ENCODE results near the gene REV3L.
A peak's percentile ranks its signal among the peaks of the same experiment; 100 is the strongest.
"Not testable (repeated sequence)": the region's sequence is repeated elsewhere in the genome, so short reads cannot be mapped to it uniquely, and the experiment has no call there.

The REV3L gene

GRCh38 chr6:111258615-111259088 lies 224.4 kb downstream of the REV3L start:
- H3K9ac ChIP-seq (ENCODE audit: low read depth, low read length), result no peak overlapping the region
- peaks cover 10% of the 10 kb centered on the region for H3K36me3 ChIP-seq (ENCODE audit: control insufficient read depth, insufficient read depth, low read length)
- H3K4me1 ChIP-seq (ENCODE audit: control insufficient read depth, insufficient read depth, low read length), result peaks cover 42% of the 10 kb centered on the region
- no peaks in the 10 kb centered on the region for H3K27me3 ChIP-seq (ENCODE audit: control insufficient read depth, insufficient read depth, low read length)
- no peak overlapping the region for H3K27ac ChIP-seq (ENCODE audit: low read depth, low read length)
- H3K4me3 ChIP-seq (ENCODE audit: low read depth, low read length), result peak overlapping the region; percentile 30
- no peaks in the 10 kb centered on the region for H3K9me3 ChIP-seq (ENCODE audit: control insufficient read depth, insufficient read depth, low read length)

GRCh38 chr6:111258010-111258409 lies 225.0 kb downstream of the REV3L start:
- Histone ChIP-seq H3K9me3 (ENCODE audit: control insufficient read depth, insufficient read depth, low read length) (no peaks in the 10 kb centered on the region), H3K27me3 (ENCODE audit: control insufficient read depth, insufficient read depth, low read length) (no peaks in the 10 kb centered on the region; the same call in 1 of the 2 replicates), H3K4me3 (ENCODE audit: low read depth, low read length) (no peak overlapping the region), H3K9ac (ENCODE audit: low read depth, low read length) (no peak overlapping the region), H3K4me1 (ENCODE audit: control insufficient read depth, insufficient read depth, low read length) (peaks cover 49% of the 10 kb centered on the region), H3K36me3 (ENCODE audit: control insufficient read depth, insufficient read depth, low read length) (peaks cover 4% of the 10 kb centered on the region; the same call in 1 of the 2 replicates), H3K27ac (ENCODE audit: low read depth, low read length) (no peak overlapping the region)

- H3K27ac ChIP-seq (ENCODE audit: low read depth, low read length), result no peak overlapping the region
- H3K36me3 ChIP-seq (ENCODE audit: control insufficient read depth, insufficient read depth, low read length), result no peaks in the 10 kb centered on the region
- no peak overlapping the region for H3K9ac ChIP-seq (ENCODE audit: low read depth, low read length)
- no peak overlapping the region; the same call in 1 of the 2 replicates for H3K4me3 ChIP-seq (ENCODE audit: low read depth, low read length)
- H3K9me3 ChIP-seq (ENCODE audit: control insufficient read depth, insufficient read depth, low read length), result no peaks in the 10 kb centered on the region
- H3K4me1 ChIP-seq (ENCODE audit: control insufficient read depth, insufficient read depth, low read length), result peaks cover 58% of the 10 kb centered on the region
- no peaks in the 10 kb centered on the region; the same call in 1 of the 2 replicates for H3K27me3 ChIP-seq (ENCODE audit: control insufficient read depth, insufficient read depth, low read length)
Measured at GRCh38 chr6:111256646-111257045, 226.4 kb downstream of the REV3L start.

- Histone ChIP-seq H3K4me3 (ENCODE audit: low read depth, low read length) (peak overlapping the region; percentile 10; the same call in 1 of the 2 replicates), H3K27ac (ENCODE audit: low read depth, low read length) (peak overlapping the region; percentile 59), H3K4me1 (ENCODE audit: control insufficient read depth, insufficient read depth, low read length) (peaks cover 62% of the 10 kb centered on the region)
- not testable (repeated sequence) for H3K27me3 ChIP-seq (ENCODE audit: control insufficient read depth, insufficient read depth, low read length); H3K36me3 ChIP-seq (ENCODE audit: control insufficient read depth, insufficient read depth, low read length); H3K9ac ChIP-seq (ENCODE audit: low read depth, low read length); H3K9me3 ChIP-seq (ENCODE audit: control insufficient read depth, insufficient read depth, low read length)
Measured at GRCh38 chr6:111255838-111256237, 227.2 kb downstream of the REV3L start.

GRCh38 chr6:111254779-111255166 lies 228.2 kb downstream of the REV3L start:
- Histone ChIP-seq H3K9ac (ENCODE audit: low read depth, low read length) (0 out of 2 replicates have a peak overlapping the region, but pooled peaks have one; percentile 40), H3K27ac (ENCODE audit: low read depth, low read length) (peak overlapping the region; percentile 82)

DNA sequence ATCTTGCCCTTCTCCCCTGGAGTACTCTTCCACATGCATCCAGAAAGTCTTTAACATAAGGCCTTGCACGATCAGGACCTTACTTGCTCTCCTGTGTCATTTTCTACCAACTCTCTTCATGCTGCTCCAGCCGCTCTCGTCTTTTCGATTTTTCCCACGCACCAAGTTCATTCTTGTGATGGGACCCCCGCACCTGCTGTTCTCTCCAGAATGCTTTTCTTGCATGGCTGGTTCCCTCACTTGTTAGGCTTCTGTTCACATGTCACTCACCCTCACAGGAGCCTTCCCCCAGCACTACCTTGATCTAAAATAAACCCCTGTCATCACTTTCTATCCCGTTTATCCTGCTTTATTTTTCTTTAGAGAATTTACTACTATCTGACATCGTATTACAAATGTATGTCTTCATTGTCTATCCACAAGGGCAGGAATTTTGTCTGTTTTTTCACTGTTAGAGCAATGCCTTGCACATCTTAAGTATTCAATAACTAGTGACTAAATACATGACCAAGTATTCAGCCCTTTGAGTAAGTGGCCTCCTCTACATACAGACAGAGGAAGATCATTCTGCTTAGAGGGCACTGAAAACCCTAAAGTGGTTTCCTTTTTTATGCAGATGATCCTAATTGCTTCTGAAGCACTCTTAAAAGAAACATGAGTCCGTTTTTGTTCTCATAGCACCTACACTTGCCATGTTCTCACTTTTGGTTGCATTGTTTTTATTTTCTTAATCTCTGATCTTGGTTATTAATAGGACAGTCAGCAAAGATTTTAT lies 228.8 kb downstream of the REV3L start:
- peak overlapping the region; percentile 35; the same call in 1 of the 2 replicates for H3K4me3 ChIP-seq (ENCODE audit: low read depth, low read length)
- H3K27me3 ChIP-seq (ENCODE audit: control insufficient read depth, insufficient read depth, low read length), result no peaks in the 10 kb centered on the region; the same call in 1 of the 2 replicates
- H3K9ac ChIP-seq (ENCODE audit: low read depth, low read length), result 0 out of 2 replicates have a peak overlapping the region, but pooled peaks have one; percentile 40
- peaks cover 56% of the 10 kb centered on the region for H3K4me1 ChIP-seq (ENCODE audit: control insufficient read depth, insufficient read depth, low read length)
- H3K9me3 ChIP-seq (ENCODE audit: control insufficient read depth, insufficient read depth, low read length), result no peaks in the 10 kb centered on the region
- H3K27ac ChIP-seq (ENCODE audit: low read depth, low read length), result peak overlapping the region; percentile 82
- no peaks in the 10 kb centered on the region for H3K36me3 ChIP-seq (ENCODE audit: control insufficient read depth, insufficient read depth, low read length)

More at GRCh38 chr6:111254779-111255166, 228.2 kb downstream of the REV3L start:
- H3K36me3 ChIP-seq (ENCODE audit: control insufficient read depth, insufficient read depth, low read length), result no peaks in the 10 kb centered on the region
- H3K9me3 ChIP-seq (ENCODE audit: control insufficient read depth, insufficient read depth, low read length), result no peaks in the 10 kb centered on the region
- peaks cover 56% of the 10 kb centered on the region for H3K4me1 ChIP-seq (ENCODE audit: control insufficient read depth, insufficient read depth, low read length)
- H3K27me3 ChIP-seq (ENCODE audit: control insufficient read depth, insufficient read depth, low read length), result no peaks in the 10 kb centered on the region; the same call in 1 of the 2 replicates
- no peak overlapping the region; the same call in 1 of the 2 replicates for H3K4me3 ChIP-seq (ENCODE audit: low read depth, low read length)

- Histone ChIP-seq H3K4me1 (ENCODE audit: control insufficient read depth, insufficient read depth, low read length) (peaks cover 51% of the 10 kb centered on the region), H3K9ac (ENCODE audit: low read depth, low read length) (no peak overlapping the region), H3K36me3 (ENCODE audit: control insufficient read depth, insufficient read depth, low read length) (no peaks in the 10 kb centered on the region), H3K9me3 (ENCODE audit: control insufficient read depth, insufficient read depth, low read length) (no peaks in the 10 kb centered on the region), H3K27me3 (ENCODE audit: control insufficient read depth, insufficient read depth, low read length) (no peaks in the 10 kb centered on the region; the same call in 1 of the 2 replicates), H3K27ac (ENCODE audit: low read depth, low read length) (peak overlapping the region; percentile 83), H3K4me3 (ENCODE audit: low read depth, low read length) (no peak overlapping the region)
Measured at GRCh38 chr6:111252726-111253125, 230.3 kb downstream of the REV3L start.

DNA sequence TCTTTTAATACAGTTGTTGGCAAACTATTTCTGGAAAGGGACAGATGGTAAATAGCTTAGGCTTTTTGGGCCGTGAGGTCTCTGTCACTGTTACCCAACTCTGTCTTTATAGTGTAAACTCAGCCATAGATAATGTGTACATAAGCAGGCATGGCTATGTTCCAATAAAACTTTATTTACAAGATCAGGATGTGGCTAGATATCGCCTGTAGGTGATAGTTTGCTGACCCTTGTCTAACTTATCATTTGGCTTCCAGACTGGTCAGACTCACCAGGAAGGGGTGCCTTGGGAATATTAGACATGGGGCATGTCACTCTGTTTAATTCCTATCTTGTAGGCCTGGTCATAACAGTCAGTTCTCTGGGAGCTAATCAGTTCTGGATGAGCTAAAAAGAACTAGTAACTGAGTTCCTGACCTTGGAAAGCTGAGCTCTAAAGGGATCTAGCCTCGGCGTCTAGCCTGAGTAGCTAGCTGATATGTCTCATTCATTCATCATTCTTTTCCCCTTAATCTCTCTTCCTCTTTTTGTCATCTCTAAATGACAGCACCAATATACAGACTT lies 232.1 kb downstream of the REV3L start:
- Histone ChIP-seq H3K9ac (ENCODE audit: low read depth, low read length) (no peak overlapping the region), H3K27me3 (ENCODE audit: control insufficient read depth, insufficient read depth, low read length) (no peaks in the 10 kb centered on the region; the same call in 1 of the 2 replicates), H3K9me3 (ENCODE audit: control insufficient read depth, insufficient read depth, low read length) (no peaks in the 10 kb centered on the region), H3K36me3 (ENCODE audit: control insufficient read depth, insufficient read depth, low read length) (no peaks in the 10 kb centered on the region), H3K27ac (ENCODE audit: low read depth, low read length) (no peak overlapping the region), H3K4me1 (ENCODE audit: control insufficient read depth, insufficient read depth, low read length) (peaks cover 37% of the 10 kb centered on the region), H3K4me3 (ENCODE audit: low read depth, low read length) (no peak overlapping the region)

Data from HUES48 (cell line).